ENCODE measurements around the gene TAS1R1. TPM values are rescaled to one million over a fixed set of nuclear protein-coding genes. Genes with fewer than 3 reads are reported as not detected.

The TAS1R1 gene
- polyA plus RNA-seq, 1 donor (not counting 4 experiments of a cell fraction or from before 2014, with no cell fraction given), result not detected

DNA sequence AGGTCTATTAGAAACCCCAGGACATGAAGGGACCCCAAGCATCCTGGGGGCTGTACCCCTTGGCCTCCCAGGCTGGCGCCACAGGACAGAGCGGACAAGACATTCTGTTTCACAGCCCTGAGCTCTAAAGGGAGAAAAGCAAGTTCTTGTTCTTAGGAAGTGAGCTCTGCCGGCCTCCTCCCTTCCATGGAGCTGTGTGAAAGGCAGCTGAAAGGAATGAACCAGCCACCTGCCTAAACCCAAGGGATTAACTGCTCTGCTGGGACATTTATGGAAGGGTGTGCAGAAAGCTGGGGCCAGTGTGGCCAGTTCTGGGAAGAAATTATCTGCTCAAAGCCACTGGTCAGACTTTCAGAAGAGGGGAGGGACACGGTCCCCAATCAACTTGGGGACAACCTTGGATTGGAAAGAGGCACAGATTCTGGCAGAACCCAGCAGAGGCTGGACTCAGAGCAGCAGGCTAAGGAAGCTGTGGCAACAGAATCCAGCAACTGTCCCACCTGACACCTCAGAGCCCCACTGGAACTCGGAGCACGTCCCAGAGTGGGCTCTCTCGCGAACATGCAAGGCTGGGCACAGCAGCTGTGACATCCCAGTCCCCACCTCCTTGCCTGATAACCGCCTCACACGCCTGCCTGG is 45.4 kb downstream of the TAS1R1 start:
- TF ChIP-seq, protein P1, sequence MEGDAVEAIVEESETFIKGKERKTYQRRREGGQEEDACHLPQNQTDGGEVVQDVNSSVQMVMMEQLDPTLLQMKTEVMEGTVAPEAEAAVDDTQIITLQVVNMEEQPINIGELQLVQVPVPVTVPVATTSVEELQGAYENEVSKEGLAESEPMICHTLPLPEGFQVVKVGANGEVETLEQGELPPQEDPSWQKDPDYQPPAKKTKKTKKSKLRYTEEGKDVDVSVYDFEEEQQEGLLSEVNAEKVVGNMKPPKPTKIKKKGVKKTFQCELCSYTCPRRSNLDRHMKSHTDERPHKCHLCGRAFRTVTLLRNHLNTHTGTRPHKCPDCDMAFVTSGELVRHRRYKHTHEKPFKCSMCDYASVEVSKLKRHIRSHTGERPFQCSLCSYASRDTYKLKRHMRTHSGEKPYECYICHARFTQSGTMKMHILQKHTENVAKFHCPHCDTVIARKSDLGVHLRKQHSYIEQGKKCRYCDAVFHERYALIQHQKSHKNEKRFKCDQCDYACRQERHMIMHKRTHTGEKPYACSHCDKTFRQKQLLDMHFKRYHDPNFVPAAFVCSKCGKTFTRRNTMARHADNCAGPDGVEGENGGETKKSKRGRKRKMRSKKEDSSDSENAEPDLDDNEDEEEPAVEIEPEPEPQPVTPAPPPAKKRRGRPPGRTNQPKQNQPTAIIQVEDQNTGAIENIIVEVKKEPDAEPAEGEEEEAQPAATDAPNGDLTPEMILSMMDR (optimal IDR thresholded peaks at IDR 0.05 in 1 of 3, IDR thresholded peaks at IDR 0.05 in 1 of 3, conservative IDR thresholded peaks at IDR 0.05 in 1 of 3; ENCODE audit: extremely low read depth in 1 of 3, insufficient read depth in 2 of 3, low read length in 3 of 3), result no peak
- no peak for TF ChIP-seq EZH2 (IDR thresholded peaks at IDR 0.05; ENCODE audit: low read length)
- Histone ChIP-seq H3K27ac (ENCODE audit: control insufficient read depth, insufficient read depth, low read length) (peak overlapping the region; percentile 100), H3K9me3 (ENCODE audit: control insufficient read depth, low read depth, low read length) (no peaks in the 10 kb centered on the region), H3K4me1 (ENCODE audit: control insufficient read depth, extremely low read depth, insufficient read depth, low read length) (peaks cover 50% of the 10 kb centered on the region), H3K9ac (ENCODE audit: control insufficient read depth, extremely low read depth, insufficient read depth, low read length) (peak overlapping the region; percentile 100), H3K4me3 (ENCODE audit: control insufficient read depth in 2 of 3, extremely low read depth in 1 of 3, insufficient read depth in 2 of 3, low read depth in 1 of 3, low read length in 3 of 3) (peak overlapping the region; percentile 97 to 100 (median 99)), H4K20me1 (ENCODE audit: control insufficient read depth, extremely low read depth, insufficient read depth, low read length) (peaks cover 47% of the 10 kb centered on the region), H3K9me1 (ENCODE audit: control insufficient read depth, extremely low read depth, insufficient read depth, low read length) (peaks cover 6% of the 10 kb centered on the region), H3K36me3 (ENCODE audit: control insufficient read depth in 2 of 2, extremely low read depth in 1 of 2, insufficient read depth in 2 of 2, low read length in 2 of 2) (peaks cover 27 to 41% of the 10 kb centered on the region in 2 experiments), H3K27me3 (ENCODE audit: control insufficient read depth, extremely low read depth, insufficient read depth, low read length) (no peaks in the 10 kb centered on the region), H3K79me2 (ENCODE audit: control insufficient read depth, insufficient read depth, low read length) (peaks cover 69% of the 10 kb centered on the region), H2AFZ (ENCODE audit: control insufficient read depth, low read length) (no peak overlapping the region), H3K4me2 (ENCODE audit: control insufficient read depth, extremely low read depth, insufficient read depth, low read depth, low read length) (peak overlapping the region; percentile 100)
- dilution Hi-C loops (cut with MboI; ENCODE audit: extremely low pct_ligation_motif_present, low sequenced_read_pairs), result no loop called here
- DNase-seq (ENCODE audit: low read depth, low spot score) (no peak), FAIRE-seq (no peak)

DNA sequence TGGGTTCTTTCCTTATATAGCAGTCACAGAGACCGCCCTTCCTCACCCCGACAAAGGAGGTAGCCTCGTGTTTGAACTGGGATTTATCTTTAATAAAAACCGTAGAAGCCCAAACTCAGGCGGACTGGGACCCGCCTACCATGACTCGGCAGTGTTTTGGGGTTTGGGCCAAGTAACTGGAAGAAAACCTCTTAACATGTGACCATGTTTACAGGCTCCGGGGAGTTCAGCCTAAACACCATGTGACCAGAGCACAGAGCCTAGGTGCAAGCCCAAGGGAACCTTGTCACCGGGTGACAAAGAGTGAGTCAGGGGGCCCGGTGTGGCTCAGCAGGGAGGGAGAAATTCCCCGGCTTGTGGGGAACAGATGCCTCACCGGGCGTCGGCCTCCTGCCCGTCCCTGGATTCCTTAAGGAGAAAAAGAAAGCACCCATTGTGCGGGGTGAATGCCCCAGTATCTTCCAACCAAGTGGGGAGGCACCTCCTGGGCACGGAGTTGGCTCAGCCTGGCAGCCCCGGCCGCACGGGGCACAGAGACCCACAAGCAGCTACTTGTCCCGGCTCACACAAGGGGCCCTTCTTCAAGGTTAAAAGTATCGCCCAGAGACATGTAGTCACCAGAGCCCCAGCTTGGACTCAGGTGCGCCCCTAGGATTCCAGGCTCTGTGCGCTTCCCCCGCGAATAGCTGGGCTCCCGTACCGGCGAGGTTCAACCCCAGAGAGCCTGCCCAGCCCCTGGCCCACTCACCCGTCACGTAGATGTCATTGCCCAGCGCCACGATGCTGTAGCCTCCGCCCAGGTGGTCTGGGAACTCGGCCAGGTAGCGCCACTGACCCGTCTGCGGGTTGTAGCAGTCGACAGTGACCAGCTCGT is 46.2 kb downstream of the TAS1R1 start:
- dilution Hi-C loops (cut with MboI; ENCODE audit: extremely low pct_ligation_motif_present, low sequenced_read_pairs), result no loop called here
- Histone ChIP-seq H3K27me3 (ENCODE audit: control insufficient read depth, extremely low read depth, insufficient read depth, low read length) (no peaks in the 10 kb centered on the region), H3K79me2 (ENCODE audit: control insufficient read depth, insufficient read depth, low read length) (peaks cover 62% of the 10 kb centered on the region), H3K4me3 (ENCODE audit: control insufficient read depth in 2 of 3, extremely low read depth in 1 of 3, insufficient read depth in 2 of 3, low read depth in 1 of 3, low read length in 3 of 3) (peak overlapping the region; percentile 97 to 100 (median 99)), H3K9ac (ENCODE audit: control insufficient read depth, extremely low read depth, insufficient read depth, low read length) (peak overlapping the region; percentile 100), H3K9me1 (ENCODE audit: control insufficient read depth, extremely low read depth, insufficient read depth, low read length) (peaks cover 4% of the 10 kb centered on the region), H2AFZ (ENCODE audit: control insufficient read depth, low read length) (no peak overlapping the region), H3K27ac (ENCODE audit: control insufficient read depth, insufficient read depth, low read length) (peak overlapping the region; percentile 100), H3K36me3 (ENCODE audit: control insufficient read depth in 2 of 2, extremely low read depth in 1 of 2, insufficient read depth in 2 of 2, low read length in 2 of 2) (peaks cover 21 to 34% of the 10 kb centered on the region in 2 experiments), H3K9me3 (ENCODE audit: control insufficient read depth, low read depth, low read length) (no peaks in the 10 kb centered on the region), H3K4me2 (ENCODE audit: control insufficient read depth, extremely low read depth, insufficient read depth, low read depth, low read length) (peak overlapping the region; percentile 100), H4K20me1 (ENCODE audit: control insufficient read depth, extremely low read depth, insufficient read depth, low read length) (peaks cover 39% of the 10 kb centered on the region), H3K4me1 (ENCODE audit: control insufficient read depth, extremely low read depth, insufficient read depth, low read length) (peaks cover 50% of the 10 kb centered on the region)
- TF ChIP-seq EZH2 (IDR thresholded peaks at IDR 0.05; ENCODE audit: low read length), result no peak
- TF ChIP-seq, protein P1 (optimal IDR thresholded peaks at IDR 0.05 in 1 of 3, IDR thresholded peaks at IDR 0.05 in 1 of 3, conservative IDR thresholded peaks at IDR 0.05 in 1 of 3; ENCODE audit: extremely low read depth in 1 of 3, insufficient read depth in 2 of 3, low read length in 3 of 3), result no peak
- FAIRE-seq (peak; percentile 46), DNase-seq (ENCODE audit: low read depth, low spot score) (peak; percentile 96)
